ENCODE data around the gene GPR141. TPM values are rescaled to one million over a fixed set of nuclear protein-coding genes. Genes with fewer than 3 reads are reported as not detected.

Gene GPR141
- total and polyA plus RNA-seq, 9 of the 15 experiments (the other 6 are each of a cell fraction or from before 2014, with no cell fraction given) = not detected

DNA sequence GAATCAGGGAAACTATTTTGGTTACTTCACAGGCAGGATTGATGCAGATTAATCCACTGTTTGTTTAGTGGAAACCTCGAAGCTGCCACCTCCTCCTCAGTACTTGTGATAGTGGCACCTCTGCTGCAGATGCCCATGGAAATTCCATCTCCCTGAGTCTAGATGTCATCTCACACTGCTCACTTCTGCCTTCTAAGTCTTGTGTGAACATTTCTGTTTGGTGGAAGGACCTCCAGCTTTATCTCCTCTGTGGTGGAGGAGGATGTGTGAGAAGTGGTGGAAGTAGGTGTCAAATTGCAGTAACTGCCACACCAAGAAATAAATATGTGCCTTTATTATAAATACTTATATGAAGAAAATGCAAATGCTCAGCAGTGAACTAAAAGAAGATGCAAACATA lies 25.8 kb upstream of the GPR141 start:
- Histone ChIP-seq H3K79me2 (ENCODE audit: control insufficient read depth, insufficient read depth, low read length) (no peaks in the 10 kb centered on the region), H3K4me3 (no peak overlapping the region), H3K9me1 (ENCODE audit: control insufficient read depth, insufficient read depth, low read length) (no peaks in the 10 kb centered on the region), H3K9ac (ENCODE audit: insufficient read depth in 1 of 2, low read depth in 2 of 2, low read length in 2 of 2) (no peak overlapping the region), H4K20me1 (replicated peaks; ENCODE audit: control insufficient read depth, insufficient read depth, low read length) (no peaks in the 10 kb centered on the region), H3K36me3 (ENCODE audit: control insufficient read depth, insufficient read depth, low read length) (no peaks in the 10 kb centered on the region), H3K9me3 (replicated peaks; ENCODE audit: control insufficient read depth, insufficient read depth, low read depth, low read length) (no peaks in the 10 kb centered on the region), H3K27ac (ENCODE audit: extremely low read depth, low read depth, low read length) (no peak overlapping the region), H3K4me1 (replicated peaks in 1 of 2; ENCODE audit: control insufficient read depth in 2 of 2, insufficient read depth in 2 of 2, low read length in 2 of 2) (no peaks in the 10 kb centered on the region; a peak in 1 of 5 replicates), H3K27me3 (ENCODE audit: control insufficient read depth in 2 of 2, insufficient read depth in 2 of 2, low read length in 2 of 2) (no peaks in the 10 kb centered on the region), H2AFZ (ENCODE audit: low read depth, low read length) (no peak overlapping the region), H3K4me2 (ENCODE audit: insufficient read depth, low read length) (no peak overlapping the region)
- POLR2A ChIA-PET = no interaction called here
- 0% methylated on average over 1 of the region's 1 CpG for WGBS (ENCODE audit: insufficient coverage, low coverage, missing lambda C conversion rate)
- in situ Hi-C loops (cut with MboI) = no loop called here
- FAIRE-seq (no peak), ATAC-seq (no peak), DNase-seq (ENCODE audit: extremely low read depth in 1 of 4, low spot score in 3 of 4) (no peak)
- CTCF ChIA-PET (ENCODE audit: low intra/inter-chr PET ratio) = no interaction called here
- TF ChIP-seq RAD21 (CRISPR knock-in tag; conservative IDR thresholded peaks at IDR 0.05 in 1 of 2, IDR thresholded peaks at IDR 0.05 in 1 of 2) (no peak), YY1 (IDR thresholded peaks at IDR 0.05; ENCODE audit: borderline replicate concordance in 1 of 3, control insufficient read depth in 1 of 3, extremely low read depth in 1 of 3, insufficient read depth in 3 of 3, insufficient read length in 1 of 3, insufficient replicate concordance in 2 of 3, low read depth in 1 of 3, low read length in 2 of 3) (no peak), PHB (CRISPR knock-in tag; IDR thresholded peaks at IDR 0.05) (no peak), NCOR1 (IDR thresholded peaks at IDR 0.05) (no peak), XRCC3 (IDR thresholded peaks at IDR 0.05) (no peak), CTBP1 (IDR thresholded peaks at IDR 0.05; ENCODE audit: borderline replicate concordance) (no peak), CCAR2 (IDR thresholded peaks at IDR 0.05; ENCODE audit: low read depth, low read length) (no peak), JUND (IDR thresholded peaks at IDR 0.05; ENCODE audit: borderline replicate concordance, low read depth, low read length) (no peak), JUND (tag; IDR thresholded peaks at IDR 0.05; ENCODE audit: borderline replicate concordance, low read depth, low read length) (no peak), PHF8 (IDR thresholded peaks at IDR 0.05; ENCODE audit: borderline replicate concordance, low read length) (no peak), RB1 (IDR thresholded peaks at IDR 0.05; ENCODE audit: low read depth) (no peak), MAZ (CRISPR knock-in tag; conservative IDR thresholded peaks at IDR 0.05 in 1 of 2, IDR thresholded peaks at IDR 0.05 in 1 of 2) (no peak)
- TF ChIP-seq, protein P1, sequence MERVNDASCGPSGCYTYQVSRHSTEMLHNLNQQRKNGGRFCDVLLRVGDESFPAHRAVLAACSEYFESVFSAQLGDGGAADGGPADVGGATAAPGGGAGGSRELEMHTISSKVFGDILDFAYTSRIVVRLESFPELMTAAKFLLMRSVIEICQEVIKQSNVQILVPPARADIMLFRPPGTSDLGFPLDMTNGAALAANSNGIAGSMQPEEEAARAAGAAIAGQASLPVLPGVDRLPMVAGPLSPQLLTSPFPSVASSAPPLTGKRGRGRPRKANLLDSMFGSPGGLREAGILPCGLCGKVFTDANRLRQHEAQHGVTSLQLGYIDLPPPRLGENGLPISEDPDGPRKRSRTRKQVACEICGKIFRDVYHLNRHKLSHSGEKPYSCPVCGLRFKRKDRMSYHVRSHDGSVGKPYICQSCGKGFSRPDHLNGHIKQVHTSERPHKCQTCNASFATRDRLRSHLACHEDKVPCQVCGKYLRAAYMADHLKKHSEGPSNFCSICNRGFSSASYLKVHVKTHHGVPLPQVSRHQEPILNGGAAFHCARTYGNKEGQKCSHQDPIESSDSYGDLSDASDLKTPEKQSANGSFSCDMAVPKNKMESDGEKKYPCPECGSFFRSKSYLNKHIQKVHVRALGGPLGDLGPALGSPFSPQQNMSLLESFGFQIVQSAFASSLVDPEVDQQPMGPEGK (CRISPR knock-in tag; IDR thresholded peaks at IDR 0.05; ENCODE audit: borderline replicate concordance) = no peak
- TF ChIP-seq, protein P2, sequence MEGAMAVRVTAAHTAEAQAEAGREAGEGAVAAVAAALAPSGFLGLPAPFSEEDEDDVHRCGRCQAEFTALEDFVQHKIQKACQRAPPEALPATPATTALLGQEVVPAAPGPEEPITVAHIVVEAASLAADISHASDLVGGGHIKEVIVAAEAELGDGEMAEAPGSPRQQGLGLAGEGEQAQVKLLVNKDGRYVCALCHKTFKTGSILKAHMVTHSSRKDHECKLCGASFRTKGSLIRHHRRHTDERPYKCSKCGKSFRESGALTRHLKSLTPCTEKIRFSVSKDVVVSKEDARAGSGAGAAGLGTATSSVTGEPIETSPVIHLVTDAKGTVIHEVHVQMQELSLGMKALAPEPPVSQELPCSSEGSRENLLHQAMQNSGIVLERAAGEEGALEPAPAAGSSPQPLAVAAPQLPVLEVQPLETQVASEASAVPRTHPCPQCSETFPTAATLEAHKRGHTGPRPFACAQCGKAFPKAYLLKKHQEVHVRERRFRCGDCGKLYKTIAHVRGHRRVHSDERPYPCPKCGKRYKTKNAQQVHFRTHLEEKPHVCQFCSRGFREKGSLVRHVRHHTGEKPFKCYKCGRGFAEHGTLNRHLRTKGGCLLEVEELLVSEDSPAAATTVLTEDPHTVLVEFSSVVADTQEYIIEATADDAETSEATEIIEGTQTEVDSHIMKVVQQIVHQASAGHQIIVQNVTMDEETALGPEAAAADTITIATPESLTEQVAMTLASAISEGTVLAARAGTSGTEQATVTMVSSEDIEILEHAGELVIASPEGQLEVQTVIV (CRISPR knock-in tag; IDR thresholded peaks at IDR 0.05; ENCODE audit: borderline replicate concordance) = no peak
- BruUV-seq (replicated peaks) = no TSS peak
- intact Hi-C loops (cut with micrococcal nuclease) = no loop called here

Measured in K562 (cell line).